Stomach (tissue), 4 donors: ENCODE measurements around the gene E4F1.

Experiments used
- CTCF ChIP-seq, 7 experiments: fragments of 450-650 bp in 4 of 7; fragments of 200-600 bp in 3 of 7; sonication (generic) in 3 of 7; IDR thresholded peaks; one replicate each; pipeline ENCODE4 v1.5.1; 2016 to 2019; ENCODE audit warnings: antibody characterized with exemption in 7 of 7, control low read depth in 2 of 7, mild to moderate bottlenecking in 1 of 7
- EP300 ChIP-seq: sonication (generic); formaldehyde crosslinking; IDR thresholded peaks from one replicate; pipeline ENCODE4 v1.6.1; 2017; ENCODE audit warnings: antibody characterized with exemption
- POLR2A ChIP-seq, 4 donors: fragments of 450-650 bp; IDR thresholded peaks; one replicate each; pipeline ENCODE4 v1.6.1; 2016; ENCODE audit warnings: antibody characterized with exemption in 4 of 4, control low read depth in 2 of 4, mild to moderate bottlenecking in 1 of 4, moderate library complexity in 1 of 4
- POLR2AphosphoS5 ChIP-seq, 3 donors: sonication (generic); formaldehyde crosslinking; IDR thresholded peaks; one replicate each; pipeline ENCODE4 v1.6.1; 2016; ENCODE audit warnings: antibody characterized with exemption in 3 of 3

- TF ChIP-seq CTCF (IDR thresholded peaks at IDR 0.05) (no peak), POLR2AphosphoS5 (IDR thresholded peaks at IDR 0.05) (no peak), POLR2A (IDR thresholded peaks at IDR 0.05) (no peak), EP300 (no peak)
Observed at GRCh38 chr16:2232094-2232990, 9.0 kb downstream of the E4F1 start.
